ENCODE results near the gene KIF26A. TPM values are rescaled to one million over a fixed set of nuclear protein-coding genes. Genes with fewer than 3 reads are reported as not detected.
A peak's percentile ranks its signal among the peaks of the same experiment; 100 is the strongest.
"Not testable (repeated sequence)": the region's sequence is repeated elsewhere in the genome, so short reads cannot be mapped to it uniquely, and the experiment has no call there.

Gene KIF26A
- polyA plus RNA-seq, 1 of the 3 experiments (the other 2 are of a cell fraction), result 1.7 TPM

DNA sequence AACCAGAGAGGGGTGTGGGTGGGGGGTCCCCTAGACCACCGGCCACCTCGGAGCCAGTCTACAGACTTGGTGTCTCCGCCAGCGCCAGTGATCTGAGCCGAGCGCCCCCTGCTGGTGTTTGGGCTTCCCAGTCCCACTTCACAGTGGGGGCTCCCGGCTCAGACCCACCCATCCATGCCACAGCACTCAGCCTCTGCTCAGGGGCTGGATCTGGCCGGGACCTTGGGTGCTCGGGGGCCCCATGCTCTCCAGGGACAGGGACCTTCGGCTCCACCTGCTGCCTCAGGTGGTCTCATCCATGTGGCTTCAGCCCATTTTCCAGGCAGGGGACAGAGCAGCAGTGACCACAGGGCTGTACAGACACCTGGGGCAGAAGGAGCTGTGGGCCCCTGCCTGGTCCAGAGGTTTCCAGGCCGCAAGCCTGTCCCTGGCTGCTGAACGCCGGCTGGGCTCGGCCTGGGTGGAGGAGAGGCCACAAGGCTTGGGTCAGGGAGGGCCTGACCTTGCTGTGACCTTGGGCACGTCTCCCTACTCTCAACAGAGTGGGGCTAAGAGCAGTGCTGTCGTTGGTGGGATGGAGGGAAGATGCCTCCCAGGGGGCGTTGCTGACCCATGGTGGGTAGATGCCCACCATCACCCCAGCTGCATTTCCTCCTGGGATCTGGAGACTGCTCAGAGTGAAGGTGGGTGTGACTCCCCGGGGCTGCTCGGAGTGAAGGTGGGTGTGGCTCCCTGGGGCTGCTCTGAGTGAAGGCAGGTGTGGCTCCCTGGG is 86.3 kb downstream of the KIF26A start:
- WGBS (ENCODE audit: low lambda C conversion rate), result 18% methylated on average over 12 of the region's 19 CpGs

DNA sequence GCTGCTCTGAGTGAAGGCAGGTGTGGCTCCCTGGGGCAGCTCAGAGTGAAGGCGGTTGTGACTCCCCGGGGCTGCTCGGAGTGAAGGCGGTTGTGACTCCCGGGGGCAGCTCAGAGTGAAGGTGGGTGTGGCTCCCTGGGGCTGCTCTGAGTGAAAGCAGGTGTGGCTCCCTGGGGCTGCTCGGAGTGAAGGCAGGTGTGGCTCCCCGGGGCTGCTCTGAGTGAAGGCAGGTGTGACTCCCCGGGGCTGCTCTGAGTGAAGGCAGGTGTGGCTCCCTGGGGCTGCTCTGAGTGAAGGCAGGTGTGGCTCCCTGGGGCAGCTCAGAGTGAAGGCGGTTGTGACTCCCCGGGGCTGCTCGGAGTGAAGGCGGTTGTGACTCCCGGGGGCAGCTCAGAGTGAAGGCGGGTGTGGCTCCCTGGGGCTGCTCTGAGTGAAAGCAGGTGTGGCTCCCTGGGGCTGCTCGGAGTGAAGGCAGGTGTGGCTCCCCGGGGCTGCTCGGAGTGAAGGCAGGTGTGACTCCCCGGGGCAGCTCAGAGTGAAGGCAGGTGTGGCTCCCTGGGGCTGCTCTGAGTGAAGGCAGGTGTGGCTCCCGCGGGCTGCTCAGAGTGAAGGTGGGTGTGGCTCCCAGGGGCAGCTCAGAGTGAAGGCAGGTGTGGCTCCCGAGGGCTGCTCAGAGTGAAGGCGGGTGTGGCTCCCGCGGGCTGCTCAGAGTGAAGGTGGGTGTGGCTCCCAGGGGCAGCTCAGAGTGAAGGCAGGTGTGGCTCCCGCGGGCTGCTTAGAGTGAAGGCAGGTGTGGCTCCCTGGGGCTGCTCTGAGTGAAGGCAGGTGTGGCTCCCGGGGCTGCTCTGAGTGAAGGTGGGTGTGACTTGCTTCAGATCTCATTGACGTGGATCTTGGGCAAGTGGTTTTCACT is 87.1 kb downstream of the KIF26A start:
- DNase-seq; H3K4me2 ChIP-seq; H2AFZ ChIP-seq (ENCODE audit: low read depth); H3K9me3 ChIP-seq; H3F3A ChIP-seq (replicated peaks; ENCODE audit: insufficient read depth); H3K27me3 ChIP-seq (ENCODE audit: insufficient read depth); H3K79me2 ChIP-seq (ENCODE audit: insufficient read depth); H3K36me3 ChIP-seq (replicated peaks in 1 of 2; ENCODE audit: control insufficient read depth in 1 of 2, insufficient read depth in 2 of 2, low read length in 1 of 2); H3K9ac ChIP-seq; H4K20me1 ChIP-seq (ENCODE audit: insufficient read depth); H3K4me3 ChIP-seq (ENCODE audit: low read depth in 2 of 2, low read length in 1 of 2); H3K9me2 ChIP-seq: not testable (repeated sequence)
- Histone ChIP-seq H3K27ac (ENCODE audit: low read depth in 2 of 2, low read length in 1 of 2) (peak overlapping the region in 1 of 2 experiments; percentile 100; a peak in 2 of 4 replicates), H3K4me1 (ENCODE audit: control insufficient read depth in 1 of 2, insufficient read depth in 2 of 2, low read depth in 1 of 2, low read length in 1 of 2) (peaks cover 0 to 71% of the 10 kb centered on the region in 2 experiments; a peak in 2 of 4 replicates)
- POLR2A ChIA-PET, result interaction anchor here (1.5 to 3.6 kb wide), 3 partner anchors 23 to 67 kb away, joined by 5 to 23 read pairs (median 8); no protein-coding TSS in a partner anchor
- WGBS (ENCODE audit: low lambda C conversion rate), result 52% methylated on average over 8 of the region's 28 CpGs
- CTCF ChIA-PET, result interaction anchor here (0.7 to 4.6 kb wide), 27 partner anchors 11 to 339 kb away, joined by 3 to 48 read pairs (median 7); no protein-coding TSS in a partner anchor

More for the DNA sequence above, 86.3 kb downstream of the KIF26A start:
- Histone ChIP-seq H3F3A (replicated peaks; ENCODE audit: insufficient read depth) (no peaks in the 10 kb centered on the region), H3K36me3 (replicated peaks in 1 of 2; ENCODE audit: control insufficient read depth in 1 of 2, insufficient read depth in 2 of 2, low read length in 1 of 2) (no peaks in the 10 kb centered on the region), H3K27me3 (ENCODE audit: insufficient read depth) (no peaks in the 10 kb centered on the region), H4K20me1 (ENCODE audit: insufficient read depth) (no peaks in the 10 kb centered on the region), H3K79me2 (ENCODE audit: insufficient read depth) (no peaks in the 10 kb centered on the region), H2AFZ (ENCODE audit: low read depth) (no peak overlapping the region), H3K9me2 (no peaks in the 10 kb centered on the region), H3K4me3 (ENCODE audit: low read depth in 2 of 2, low read length in 1 of 2) (peak overlapping the region in 1 of 2 experiments; percentile 24; a peak in 1 of 4 replicates), H3K4me2 (no peak overlapping the region), H3K9ac (no peak overlapping the region), H3K9me3 (no peaks in the 10 kb centered on the region), H3K4me1 (ENCODE audit: control insufficient read depth in 1 of 2, insufficient read depth in 2 of 2, low read depth in 1 of 2, low read length in 1 of 2) (peaks cover 0 to 66% of the 10 kb centered on the region in 2 experiments; a peak in 2 of 4 replicates), H3K27ac (ENCODE audit: low read depth in 2 of 2, low read length in 1 of 2) (peak overlapping the region in 1 of 2 experiments; percentile 100; a peak in 2 of 4 replicates)
- DNase-seq, result peak; percentile 67
- CTCF ChIA-PET, result interaction anchor here (0.7 to 4.6 kb wide), 49 partner anchors 12 to 356 kb away, joined by 3 to 48 read pairs (median 5); no protein-coding TSS in a partner anchor
- TF ChIP-seq SMC3 (IDR thresholded peaks at IDR 0.05; ENCODE audit: low read depth, low read length), result peak; percentile 32
- TF ChIP-seq, protein P1, sequence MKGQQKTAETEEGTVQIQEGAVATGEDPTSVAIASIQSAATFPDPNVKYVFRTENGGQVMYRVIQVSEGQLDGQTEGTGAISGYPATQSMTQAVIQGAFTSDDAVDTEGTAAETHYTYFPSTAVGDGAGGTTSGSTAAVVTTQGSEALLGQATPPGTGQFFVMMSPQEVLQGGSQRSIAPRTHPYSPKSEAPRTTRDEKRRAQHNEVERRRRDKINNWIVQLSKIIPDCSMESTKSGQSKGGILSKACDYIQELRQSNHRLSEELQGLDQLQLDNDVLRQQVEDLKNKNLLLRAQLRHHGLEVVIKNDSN (IDR thresholded peaks at IDR 0.05; ENCODE audit: borderline replicate concordance, low read depth), result no peak
- TF ChIP-seq, protein P2, sequence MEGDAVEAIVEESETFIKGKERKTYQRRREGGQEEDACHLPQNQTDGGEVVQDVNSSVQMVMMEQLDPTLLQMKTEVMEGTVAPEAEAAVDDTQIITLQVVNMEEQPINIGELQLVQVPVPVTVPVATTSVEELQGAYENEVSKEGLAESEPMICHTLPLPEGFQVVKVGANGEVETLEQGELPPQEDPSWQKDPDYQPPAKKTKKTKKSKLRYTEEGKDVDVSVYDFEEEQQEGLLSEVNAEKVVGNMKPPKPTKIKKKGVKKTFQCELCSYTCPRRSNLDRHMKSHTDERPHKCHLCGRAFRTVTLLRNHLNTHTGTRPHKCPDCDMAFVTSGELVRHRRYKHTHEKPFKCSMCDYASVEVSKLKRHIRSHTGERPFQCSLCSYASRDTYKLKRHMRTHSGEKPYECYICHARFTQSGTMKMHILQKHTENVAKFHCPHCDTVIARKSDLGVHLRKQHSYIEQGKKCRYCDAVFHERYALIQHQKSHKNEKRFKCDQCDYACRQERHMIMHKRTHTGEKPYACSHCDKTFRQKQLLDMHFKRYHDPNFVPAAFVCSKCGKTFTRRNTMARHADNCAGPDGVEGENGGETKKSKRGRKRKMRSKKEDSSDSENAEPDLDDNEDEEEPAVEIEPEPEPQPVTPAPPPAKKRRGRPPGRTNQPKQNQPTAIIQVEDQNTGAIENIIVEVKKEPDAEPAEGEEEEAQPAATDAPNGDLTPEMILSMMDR (IDR thresholded peaks at IDR 0.05), result peak; percentile 55
- TF ChIP-seq, protein P3, sequence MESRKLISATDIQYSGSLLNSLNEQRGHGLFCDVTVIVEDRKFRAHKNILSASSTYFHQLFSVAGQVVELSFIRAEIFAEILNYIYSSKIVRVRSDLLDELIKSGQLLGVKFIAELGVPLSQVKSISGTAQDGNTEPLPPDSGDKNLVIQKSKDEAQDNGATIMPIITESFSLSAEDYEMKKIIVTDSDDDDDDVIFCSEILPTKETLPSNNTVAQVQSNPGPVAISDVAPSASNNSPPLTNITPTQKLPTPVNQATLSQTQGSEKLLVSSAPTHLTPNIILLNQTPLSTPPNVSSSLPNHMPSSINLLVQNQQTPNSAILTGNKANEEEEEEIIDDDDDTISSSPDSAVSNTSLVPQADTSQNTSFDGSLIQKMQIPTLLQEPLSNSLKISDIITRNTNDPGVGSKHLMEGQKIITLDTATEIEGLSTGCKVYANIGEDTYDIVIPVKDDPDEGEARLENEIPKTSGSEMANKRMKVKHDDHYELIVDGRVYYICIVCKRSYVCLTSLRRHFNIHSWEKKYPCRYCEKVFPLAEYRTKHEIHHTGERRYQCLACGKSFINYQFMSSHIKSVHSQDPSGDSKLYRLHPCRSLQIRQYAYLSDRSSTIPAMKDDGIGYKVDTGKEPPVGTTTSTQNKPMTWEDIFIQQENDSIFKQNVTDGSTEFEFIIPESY (IDR thresholded peaks at IDR 0.05; ENCODE audit: borderline replicate concordance, low read depth), result no peak
- POLR2A ChIA-PET, result interaction anchor here (0.6 to 3.6 kb wide), 11 partner anchors 23 to 340 kb away, joined by 3 to 23 read pairs (median 4); no protein-coding TSS in a partner anchor

Data from SK-N-SH (cell line).